DOHH2 (cell line): Measurements from ENCODE around the gene FRK.

Experiments
- CTCF ChIP-seq: fragments of 200-600 bp; sonication (generic); IDR thresholded peaks from one replicate; pipeline ENCODE4 v1.5.1; 2014; ENCODE audit warnings: antibody characterized with exemption, mild to moderate bottlenecking, low read depth, low read length; ENCODE audit not compliant: poor library complexity, severe bottlenecking
- EZH2phosphoT487 ChIP-seq: fragments of 200-600 bp; sonication (generic); IDR thresholded peaks from 2 replicates; pipeline ENCODE4 v1.6.1; 2017; ENCODE audit warnings: borderline replicate concordance, mild to moderate bottlenecking, antibody characterized with exemption, low read length, moderate library complexity, mixed read lengths

- TF ChIP-seq CTCF = no peak
- no peak for TF ChIP-seq EZH2phosphoT487
Observed at GRCh38 chr6:116033687-116034303, 26.9 kb downstream of the FRK start.
